ENCODE data around the gene ZNF296.

- TF ChIP-seq, protein P1, sequence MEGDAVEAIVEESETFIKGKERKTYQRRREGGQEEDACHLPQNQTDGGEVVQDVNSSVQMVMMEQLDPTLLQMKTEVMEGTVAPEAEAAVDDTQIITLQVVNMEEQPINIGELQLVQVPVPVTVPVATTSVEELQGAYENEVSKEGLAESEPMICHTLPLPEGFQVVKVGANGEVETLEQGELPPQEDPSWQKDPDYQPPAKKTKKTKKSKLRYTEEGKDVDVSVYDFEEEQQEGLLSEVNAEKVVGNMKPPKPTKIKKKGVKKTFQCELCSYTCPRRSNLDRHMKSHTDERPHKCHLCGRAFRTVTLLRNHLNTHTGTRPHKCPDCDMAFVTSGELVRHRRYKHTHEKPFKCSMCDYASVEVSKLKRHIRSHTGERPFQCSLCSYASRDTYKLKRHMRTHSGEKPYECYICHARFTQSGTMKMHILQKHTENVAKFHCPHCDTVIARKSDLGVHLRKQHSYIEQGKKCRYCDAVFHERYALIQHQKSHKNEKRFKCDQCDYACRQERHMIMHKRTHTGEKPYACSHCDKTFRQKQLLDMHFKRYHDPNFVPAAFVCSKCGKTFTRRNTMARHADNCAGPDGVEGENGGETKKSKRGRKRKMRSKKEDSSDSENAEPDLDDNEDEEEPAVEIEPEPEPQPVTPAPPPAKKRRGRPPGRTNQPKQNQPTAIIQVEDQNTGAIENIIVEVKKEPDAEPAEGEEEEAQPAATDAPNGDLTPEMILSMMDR (IDR thresholded peaks at IDR 0.05; ENCODE audit: low read length), result no peak
- no peak for TF ChIP-seq EZH2 (optimal IDR thresholded peaks at IDR 0.05; ENCODE audit: low read depth, low read length)
Measured at GRCh38 chr19:45078390-45079062, 2.2 kb upstream of the ZNF296 start.

Data from MM.1S (cell line).